ENCODE results near the gene TTLL5. TPM values are rescaled to one million over a fixed set of nuclear protein-coding genes. Genes with fewer than 3 reads are reported as not detected.

Gene TTLL5
- polyA plus RNA-seq, 1 of the 3 experiments (the other 2 are of a cell fraction), result 9.6 TPM

GRCh38 chr14:75849300-75849895, 188.4 kb downstream of the TTLL5 start:
- no peak for DNase-seq
- WGBS (ENCODE audit: low lambda C conversion rate), result 91% methylated on average over 3 of the region's 3 CpGs
- TF ChIP-seq RCOR1 (IDR thresholded peaks at IDR 0.05; ENCODE audit: low read length) (no peak), RXRA (IDR thresholded peaks at IDR 0.05; ENCODE audit: borderline replicate concordance, low read depth) (no peak), NRF1 (IDR thresholded peaks at IDR 0.05; ENCODE audit: low read depth, low read length) (no peak), GABPA (IDR thresholded peaks at IDR 0.05; ENCODE audit: low read depth) (no peak), FOXJ3 (CRISPR knock-in tag; IDR thresholded peaks at IDR 0.05) (no peak), USF2 (IDR thresholded peaks at IDR 0.05; ENCODE audit: borderline replicate concordance, low read depth, low read length) (no peak), GATA2 (CRISPR knock-in tag; IDR thresholded peaks at IDR 0.05) (no peak), MXI1 (IDR thresholded peaks at IDR 0.05; ENCODE audit: low read depth, low read length) (no peak), POLR2AphosphoS5 (IDR thresholded peaks at IDR 0.05; ENCODE audit: low read depth, low read length) (no peak), TCF12 (IDR thresholded peaks at IDR 0.05) (no peak)
- TF ChIP-seq, protein P1, sequence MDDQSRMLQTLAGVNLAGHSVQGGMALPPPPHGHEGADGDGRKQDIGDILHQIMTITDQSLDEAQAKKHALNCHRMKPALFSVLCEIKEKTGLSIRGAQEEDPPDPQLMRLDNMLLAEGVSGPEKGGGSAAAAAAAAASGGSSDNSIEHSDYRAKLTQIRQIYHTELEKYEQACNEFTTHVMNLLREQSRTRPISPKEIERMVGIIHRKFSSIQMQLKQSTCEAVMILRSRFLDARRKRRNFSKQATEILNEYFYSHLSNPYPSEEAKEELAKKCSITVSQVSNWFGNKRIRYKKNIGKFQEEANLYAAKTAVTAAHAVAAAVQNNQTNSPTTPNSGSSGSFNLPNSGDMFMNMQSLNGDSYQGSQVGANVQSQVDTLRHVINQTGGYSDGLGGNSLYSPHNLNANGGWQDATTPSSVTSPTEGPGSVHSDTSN (IDR thresholded peaks at IDR 0.05), result no peak; the same call in 1 of the 2 replicates
- TF ChIP-seq, protein P2, sequence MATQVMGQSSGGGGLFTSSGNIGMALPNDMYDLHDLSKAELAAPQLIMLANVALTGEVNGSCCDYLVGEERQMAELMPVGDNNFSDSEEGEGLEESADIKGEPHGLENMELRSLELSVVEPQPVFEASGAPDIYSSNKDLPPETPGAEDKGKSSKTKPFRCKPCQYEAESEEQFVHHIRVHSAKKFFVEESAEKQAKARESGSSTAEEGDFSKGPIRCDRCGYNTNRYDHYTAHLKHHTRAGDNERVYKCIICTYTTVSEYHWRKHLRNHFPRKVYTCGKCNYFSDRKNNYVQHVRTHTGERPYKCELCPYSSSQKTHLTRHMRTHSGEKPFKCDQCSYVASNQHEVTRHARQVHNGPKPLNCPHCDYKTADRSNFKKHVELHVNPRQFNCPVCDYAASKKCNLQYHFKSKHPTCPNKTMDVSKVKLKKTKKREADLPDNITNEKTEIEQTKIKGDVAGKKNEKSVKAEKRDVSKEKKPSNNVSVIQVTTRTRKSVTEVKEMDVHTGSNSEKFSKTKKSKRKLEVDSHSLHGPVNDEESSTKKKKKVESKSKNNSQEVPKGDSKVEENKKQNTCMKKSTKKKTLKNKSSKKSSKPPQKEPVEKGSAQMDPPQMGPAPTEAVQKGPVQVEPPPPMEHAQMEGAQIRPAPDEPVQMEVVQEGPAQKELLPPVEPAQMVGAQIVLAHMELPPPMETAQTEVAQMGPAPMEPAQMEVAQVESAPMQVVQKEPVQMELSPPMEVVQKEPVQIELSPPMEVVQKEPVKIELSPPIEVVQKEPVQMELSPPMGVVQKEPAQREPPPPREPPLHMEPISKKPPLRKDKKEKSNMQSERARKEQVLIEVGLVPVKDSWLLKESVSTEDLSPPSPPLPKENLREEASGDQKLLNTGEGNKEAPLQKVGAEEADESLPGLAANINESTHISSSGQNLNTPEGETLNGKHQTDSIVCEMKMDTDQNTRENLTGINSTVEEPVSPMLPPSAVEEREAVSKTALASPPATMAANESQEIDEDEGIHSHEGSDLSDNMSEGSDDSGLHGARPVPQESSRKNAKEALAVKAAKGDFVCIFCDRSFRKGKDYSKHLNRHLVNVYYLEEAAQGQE (IDR thresholded peaks at IDR 0.05; ENCODE audit: low read depth, low read length), result no peak
- Histone ChIP-seq H3K79me2 (ENCODE audit: insufficient read depth) (no peaks in the 10 kb centered on the region), H4K20me1 (ENCODE audit: insufficient read depth) (no peaks in the 10 kb centered on the region), H3K9me2 (no peaks in the 10 kb centered on the region), H3K27ac (ENCODE audit: low read depth in 2 of 2, low read length in 1 of 2) (no peak overlapping the region), H3K9me3 (no peaks in the 10 kb centered on the region), H3K4me3 (ENCODE audit: low read depth in 2 of 2, low read length in 1 of 2) (no peak overlapping the region), H3K4me2 (no peak overlapping the region), H3K4me1 (ENCODE audit: control insufficient read depth in 1 of 2, insufficient read depth in 2 of 2, low read depth in 1 of 2, low read length in 1 of 2) (peaks cover 0 to 7% of the 10 kb centered on the region in 2 experiments; a peak in 1 of 4 replicates), H3K27me3 (ENCODE audit: insufficient read depth) (no peaks in the 10 kb centered on the region), H3F3A (replicated peaks; ENCODE audit: insufficient read depth) (no peaks in the 10 kb centered on the region), H3K36me3 (replicated peaks in 1 of 2; ENCODE audit: control insufficient read depth in 1 of 2, insufficient read depth in 2 of 2, low read length in 1 of 2) (peaks cover 0 to 4% of the 10 kb centered on the region in 2 experiments), H2AFZ (ENCODE audit: low read depth) (no peak overlapping the region), H3K9ac (no peak overlapping the region)
- ChIA-PET CTCF (interaction anchor here (1.1 to 1.2 kb wide), 3 partner anchors 35 to 141 kb away, joined by 3 read pairs; no protein-coding TSS in a partner anchor), POLR2A (no interaction called here)

DNA sequence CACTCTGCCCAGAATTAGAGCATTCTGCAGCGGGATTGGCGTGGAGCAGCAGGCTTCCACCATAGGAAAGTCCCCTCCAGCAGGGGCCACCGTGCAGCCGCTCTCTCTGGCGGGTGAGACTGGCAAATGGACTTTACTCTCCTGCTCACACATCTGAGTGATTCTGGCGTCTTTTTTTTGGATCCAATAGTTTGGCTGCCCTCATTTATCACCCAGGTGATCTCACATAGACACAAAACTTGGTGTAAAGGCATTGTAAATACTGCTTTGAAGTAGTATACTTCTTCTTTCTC, 190.5 kb downstream of the TTLL5 start:
- Histone ChIP-seq H3K4me1 (ENCODE audit: control insufficient read depth in 1 of 2, insufficient read depth in 2 of 2, low read depth in 1 of 2, low read length in 1 of 2) (peaks cover 0 to 7% of the 10 kb centered on the region in 2 experiments; a peak in 1 of 4 replicates), H4K20me1 (ENCODE audit: insufficient read depth) (no peaks in the 10 kb centered on the region), H3K36me3 (replicated peaks in 1 of 2; ENCODE audit: control insufficient read depth in 1 of 2, insufficient read depth in 2 of 2, low read length in 1 of 2) (peaks cover 4 to 8% of the 10 kb centered on the region in 2 experiments), H3K79me2 (ENCODE audit: insufficient read depth) (no peaks in the 10 kb centered on the region), H3F3A (replicated peaks; ENCODE audit: insufficient read depth) (no peaks in the 10 kb centered on the region), H3K9me3 (no peaks in the 10 kb centered on the region), H3K27me3 (ENCODE audit: insufficient read depth) (no peaks in the 10 kb centered on the region), H3K9me2 (no peaks in the 10 kb centered on the region), H3K27ac (ENCODE audit: low read depth in 2 of 2, low read length in 1 of 2) (no peak overlapping the region), H3K9ac (no peak overlapping the region), H3K4me3 (ENCODE audit: low read depth in 2 of 2, low read length in 1 of 2) (no peak overlapping the region), H2AFZ (ENCODE audit: low read depth) (no peak overlapping the region), H3K4me2 (no peak overlapping the region)
- no peak for DNase-seq
- CTCF ChIA-PET, result no interaction called here
- POLR2A ChIA-PET, result no interaction called here
- 93% methylated on average over 6 of the region's 6 CpGs for WGBS (ENCODE audit: low lambda C conversion rate)
- TF ChIP-seq RAD21 (IDR thresholded peaks at IDR 0.05; ENCODE audit: low read length) (no peak), TEAD4 (IDR thresholded peaks at IDR 0.05; ENCODE audit: borderline replicate concordance, insufficient read depth) (no peak), USF2 (IDR thresholded peaks at IDR 0.05; ENCODE audit: borderline replicate concordance, low read depth, low read length) (no peak), RFX5 (IDR thresholded peaks at IDR 0.05; ENCODE audit: low read length) (no peak), POLR2AphosphoS5 (IDR thresholded peaks at IDR 0.05; ENCODE audit: low read depth, low read length) (no peak), MAX (IDR thresholded peaks at IDR 0.05; ENCODE audit: low read depth) (no peak), CHD2 (IDR thresholded peaks at IDR 0.05; ENCODE audit: low read length, partially characterized antibody) (no peak)
- TF ChIP-seq, protein P2 (IDR thresholded peaks at IDR 0.05; ENCODE audit: low read depth, low read length), result no peak

Measured in SK-N-SH (cell line).